GM12864 (cell line): Measurements from ENCODE around the gene GON4L.
"Not testable (repeated sequence)": the region's sequence is repeated elsewhere in the genome, so short reads cannot be mapped to it uniquely, and the experiment has no call there.

Experiments
- DNase-seq: peaks from one replicate; pipeline ENCODE4 v3.0.0-alpha.2; 2011; ENCODE audit warnings: low read depth
- H3K4me3 ChIP-seq: 2 replicates; pipeline ENCODE4 v1.5.1; 2011; ENCODE audit warnings: mild to moderate bottlenecking, low read depth, low read length, control low read depth
- CTCF ChIP-seq: IDR thresholded peaks from 2 replicates; pipeline ENCODE4 v1.5.1; 2011; ENCODE audit warnings: low read depth, mild to moderate bottlenecking, moderate library complexity, low read length, control low read depth, inconsistent platforms; ENCODE audit errors: missing control alignments

GON4L gene

GRCh38 chr1:155794605-155795245 lies 62.3 kb downstream of the GON4L start:
- no peak for TF ChIP-seq CTCF
- DNase-seq = no peak
- no peak overlapping the region for H3K4me3 ChIP-seq

- DNase-seq = no peak
- H3K4me3 ChIP-seq = no peak overlapping the region
- TF ChIP-seq CTCF = no peak
These were observed 63.8 kb downstream of the GON4L start for GRCh38 chr1:155793213-155793612.

- TF ChIP-seq CTCF = no peak
- no peak overlapping the region for H3K4me3 ChIP-seq
- DNase-seq = no peak
These were observed 79.4 kb downstream of the GON4L start for GRCh38 chr1:155777582-155777981.

- no peak for TF ChIP-seq CTCF
- H3K4me3 ChIP-seq = no peak overlapping the region
- DNase-seq = no peak
These were observed 80.6 kb downstream of the GON4L start for GRCh38 chr1:155776414-155776813.

- no peak overlapping the region for H3K4me3 ChIP-seq
- no peak for DNase-seq
- no peak for TF ChIP-seq CTCF
These were observed 83.8 kb downstream of the GON4L start for GRCh38 chr1:155773221-155773620.

- no peak for TF ChIP-seq CTCF
- no peak overlapping the region for H3K4me3 ChIP-seq
These were observed 87.8 kb downstream of the GON4L start for GRCh38 chr1:155769257-155769656.

GRCh38 chr1:155767399-155767989 lies 89.5 kb downstream of the GON4L start:
- DNase-seq, H3K4me3 ChIP-seq: not testable (repeated sequence)

More at GRCh38 chr1:155769257-155769656, 87.8 kb downstream of the GON4L start:
- DNase-seq = no peak

GRCh38 chr1:155763989-155764388 lies 93.0 kb downstream of the GON4L start:
- not testable (repeated sequence) for H3K4me3 ChIP-seq, DNase-seq

GRCh38 chr1:155763090-155763815 lies 93.8 kb downstream of the GON4L start:
- H3K4me3 ChIP-seq, DNase-seq: not testable (repeated sequence)
